Esophagus squamous epithelium (tissue), 4 donors: ENCODE measurements around the gene PCK1.

Experiments
- CTCF ChIP-seq, 6 experiments: fragments of 450-650 bp in 4 of 6; fragments of 200-600 bp in 2 of 6; sonication (generic) in 2 of 6; IDR thresholded peaks; one replicate each; pipeline ENCODE4 v1.5.1; 2016 to 2019; ENCODE audit warnings: antibody characterized with exemption in 6 of 6, mild to moderate bottlenecking in 4 of 6, moderate library complexity in 4 of 6
- POLR2A ChIP-seq, 4 donors: fragments of 450-650 bp; IDR thresholded peaks; one replicate each; pipeline ENCODE4 v1.6.1; 2017; ENCODE audit warnings: antibody characterized with exemption in 4 of 4, mild to moderate bottlenecking in 4 of 4, moderate library complexity in 3 of 4

GRCh38 chr20:57559289-57559634 is 1.6 kb upstream of the PCK1 start:
- TF ChIP-seq CTCF (IDR thresholded peaks at IDR 0.05), result no peak
- no peak for TF ChIP-seq POLR2A (IDR thresholded peaks at IDR 0.05)
